HG02798 (cell line): ENCODE results near the gene S100A4.
A peak's percentile ranks its signal among the peaks of the same experiment; 100 is the strongest.
"Not testable (repeated sequence)": the region's sequence is repeated elsewhere in the genome, so short reads cannot be mapped to it uniquely, and the experiment has no call there.

Experiments
- ATAC-seq: cut with Tn5 transposase; IDR thresholded peaks from one replicate; pipeline ENCODE4 v1.9.1; 2021; ENCODE audit warnings: mild to moderate bottlenecking; ENCODE audit not compliant: unreplicated experiment, poor library complexity

S100A4 gene

DNA sequence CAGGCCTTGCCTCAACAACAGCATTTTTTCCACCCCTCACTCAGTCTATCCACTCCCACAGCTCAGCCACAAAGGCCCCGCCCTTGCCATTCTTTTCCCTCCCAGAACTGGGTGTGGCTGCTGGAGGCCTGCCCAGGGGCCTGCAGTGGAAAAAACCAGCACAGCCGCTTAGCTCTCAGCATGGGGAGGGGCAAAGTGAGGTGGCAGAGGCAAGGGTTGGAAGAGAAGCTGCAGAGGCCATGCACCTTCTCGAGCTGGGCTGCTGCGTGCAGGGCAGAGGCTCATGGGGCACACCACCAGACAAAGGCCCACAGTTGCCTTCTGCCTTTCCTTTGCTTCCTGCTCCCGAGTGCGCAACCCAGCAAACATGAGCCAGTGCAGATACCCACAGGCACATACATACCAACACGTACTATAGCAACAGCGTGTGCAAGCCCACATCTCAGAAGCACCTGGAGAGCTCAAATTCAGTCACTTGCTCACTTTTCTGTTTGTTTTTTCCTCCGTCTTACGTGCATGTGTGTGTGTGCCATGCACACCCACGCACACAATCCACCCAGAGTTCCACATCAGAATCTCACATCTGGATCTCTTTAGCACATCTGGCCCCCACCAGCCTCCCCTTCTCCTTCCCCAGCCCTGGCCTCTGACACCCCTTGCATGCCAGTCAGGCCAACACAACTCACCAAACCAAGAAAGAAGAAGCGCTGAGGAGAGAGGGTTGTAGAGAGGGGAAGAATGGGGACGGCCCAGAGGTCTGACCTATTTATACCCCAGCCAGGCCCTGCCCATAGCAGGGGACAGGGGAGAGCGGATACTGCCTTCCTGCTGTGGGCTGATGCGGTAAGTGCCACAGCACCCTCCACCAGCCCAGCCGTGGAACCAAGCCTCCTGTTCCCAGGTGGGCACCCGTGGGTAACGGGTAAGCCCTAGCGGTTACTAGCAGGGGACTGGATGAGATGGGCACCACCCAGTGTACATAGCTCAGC lies at the start of gene S100A4:
TSS of gene S100A4 (minus strand) at position 740 of the 989 bp plus-strand sequence. CDS start 1,012 bp downstream, outside the sequence.
- ATAC-seq, result peak; percentile 57

DNA sequence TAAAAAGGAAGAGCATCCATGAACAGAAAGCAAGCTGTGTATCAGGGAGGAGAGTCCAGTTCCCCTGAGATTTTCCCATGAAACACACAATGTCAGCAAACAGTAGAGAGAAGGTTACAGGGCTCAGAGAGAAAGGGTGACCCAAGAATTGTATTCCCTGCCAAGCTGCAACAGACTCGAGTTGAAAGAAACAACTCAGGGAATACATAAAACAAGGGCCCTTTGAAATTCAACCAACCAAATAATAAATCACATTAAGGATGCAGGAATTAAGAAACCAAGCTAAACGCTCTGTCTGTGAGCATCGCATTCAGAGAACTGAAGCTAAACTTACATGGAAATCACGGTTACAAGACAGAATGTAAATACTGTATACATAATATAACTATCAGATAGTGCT lies 47.1 kb upstream of the S100A4 start:
- no peak for ATAC-seq

DNA sequence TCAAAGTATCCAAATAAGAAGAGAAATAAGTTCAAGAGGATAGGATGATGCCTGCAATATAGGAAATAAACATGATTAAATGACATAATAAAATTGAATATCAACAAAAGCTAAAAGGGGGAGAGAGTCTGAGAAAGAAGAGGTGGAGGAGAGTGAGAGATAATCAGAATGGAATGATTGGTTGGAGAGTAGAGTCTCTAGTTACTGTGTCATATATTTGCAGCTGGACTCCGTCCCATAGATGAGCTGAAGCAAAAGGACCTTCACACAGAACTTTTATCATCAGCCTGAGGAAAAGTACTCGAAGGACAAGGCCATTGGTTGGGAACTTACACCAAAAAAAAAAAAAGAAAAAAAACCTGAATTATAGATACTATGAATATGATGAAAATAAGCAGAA lies 42.9 kb upstream of the S100A4 start:
- no peak for ATAC-seq

DNA sequence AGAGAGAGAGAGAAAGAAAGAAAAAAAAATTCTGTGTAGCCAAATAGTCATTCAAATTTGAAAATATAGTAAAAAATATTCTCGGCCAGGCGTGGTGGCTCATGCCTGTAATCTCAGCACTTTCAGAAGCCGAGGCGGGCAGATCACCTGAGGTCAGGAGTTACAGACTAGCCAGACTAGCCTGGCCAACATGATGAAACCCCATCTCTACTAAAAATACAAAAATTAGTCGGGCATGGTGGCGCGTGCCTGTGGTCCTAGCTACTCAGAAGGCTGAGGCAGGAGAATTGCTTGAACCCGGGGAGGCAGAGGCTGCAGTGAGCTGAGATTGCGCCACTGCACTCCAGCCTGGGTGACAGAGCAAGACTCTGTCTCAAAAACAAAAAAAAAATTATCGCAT lies 42.4 kb upstream of the S100A4 start:
- not testable (repeated sequence) for ATAC-seq

DNA sequence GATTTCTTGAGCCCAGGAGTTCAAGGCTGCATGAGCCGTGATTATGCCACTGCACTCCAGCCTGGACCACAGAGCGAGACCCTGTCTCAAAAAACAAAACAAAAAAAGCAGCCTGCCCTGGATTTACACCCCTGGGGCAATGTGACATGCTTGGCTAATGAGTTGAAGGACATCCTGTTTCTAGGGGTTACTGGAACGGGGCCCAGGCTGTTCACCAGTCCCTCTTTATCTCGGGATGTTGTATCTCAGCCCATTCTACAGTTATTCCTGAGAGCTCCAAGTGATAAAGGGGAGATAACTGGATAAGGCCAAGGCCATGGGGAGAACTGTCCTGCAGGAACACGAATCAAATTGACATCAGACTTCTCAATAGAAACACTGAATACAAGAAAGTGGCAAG lies 41.7 kb upstream of the S100A4 start:
- ATAC-seq, result no peak

DNA sequence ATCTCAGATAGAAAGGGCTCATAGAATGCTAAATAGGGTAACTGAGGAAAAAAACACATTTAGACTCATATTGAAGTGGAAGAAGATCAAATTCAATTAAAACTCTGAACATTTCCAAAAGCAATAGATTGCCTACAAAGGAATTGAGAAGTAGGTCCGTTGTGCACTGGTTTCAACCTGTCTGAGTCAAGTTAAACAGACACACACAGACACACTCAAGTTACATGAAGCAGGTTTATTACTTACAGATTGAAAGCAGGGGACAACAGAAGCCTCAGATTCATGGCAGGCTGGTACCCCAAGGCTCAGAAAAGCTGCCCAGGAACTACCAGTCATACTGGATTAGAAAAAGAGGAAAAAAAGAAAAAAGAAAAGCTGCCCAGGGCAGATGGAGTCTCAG lies 40.7 kb upstream of the S100A4 start:
- ATAC-seq, result no peak

DNA sequence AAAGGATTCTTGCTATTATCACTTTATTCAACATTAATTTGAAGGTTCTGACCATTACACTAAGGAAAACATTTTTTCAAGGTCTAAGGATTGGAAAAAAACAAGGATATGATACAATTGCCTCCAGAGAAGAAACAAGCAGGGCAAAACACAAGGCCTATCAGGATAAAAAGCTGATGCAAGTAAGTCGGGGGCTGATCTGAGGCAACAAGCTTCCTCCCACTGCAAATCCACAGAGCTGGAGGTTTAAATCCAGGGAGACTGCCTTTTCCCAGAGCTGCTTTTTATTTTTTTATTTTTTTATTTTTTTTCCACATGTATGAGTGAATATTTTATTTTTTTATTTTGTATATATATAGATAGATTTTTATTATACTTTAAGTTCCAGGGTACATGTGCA lies 39.4 kb upstream of the S100A4 start:
- no peak for ATAC-seq

DNA sequence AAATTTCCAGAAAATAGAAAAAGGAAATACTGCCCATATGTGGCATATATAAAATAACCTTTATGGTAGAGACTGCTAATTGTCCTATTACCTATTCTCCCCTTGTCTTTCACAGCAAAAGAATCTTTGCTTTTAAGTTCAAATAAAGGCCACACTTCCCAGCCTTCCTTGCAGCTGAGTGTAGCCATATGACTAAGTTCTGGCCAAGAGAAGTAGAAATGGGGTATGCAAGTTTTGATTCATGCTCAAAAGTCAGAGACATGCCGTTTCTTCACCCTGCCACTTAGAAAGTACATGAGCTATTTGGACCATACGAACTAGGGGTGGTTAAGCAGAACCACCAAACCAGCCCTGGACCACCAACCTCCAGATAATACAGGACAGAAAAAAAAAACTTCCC lies 38.4 kb upstream of the S100A4 start:
- ATAC-seq, result no peak

DNA sequence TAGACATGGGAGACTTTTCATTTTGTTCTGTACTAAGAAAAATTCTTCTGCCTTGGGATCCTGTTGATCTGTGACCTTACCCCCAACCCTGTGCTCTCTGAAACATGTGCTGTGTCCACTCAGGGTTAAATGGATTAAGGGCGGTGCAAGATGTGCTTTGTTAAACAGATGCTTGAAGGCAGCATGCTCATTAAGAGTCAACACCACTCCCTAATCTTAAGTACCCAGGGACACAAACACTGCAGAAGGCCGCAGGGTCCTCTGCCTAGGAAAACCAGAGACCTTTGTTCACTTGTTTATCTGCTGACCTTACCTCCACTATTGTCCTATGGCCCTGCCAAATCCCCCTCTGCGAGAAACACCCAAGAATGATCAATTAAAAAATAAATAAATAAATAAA lies 37.9 kb upstream of the S100A4 start:
- not testable (repeated sequence) for ATAC-seq

DNA sequence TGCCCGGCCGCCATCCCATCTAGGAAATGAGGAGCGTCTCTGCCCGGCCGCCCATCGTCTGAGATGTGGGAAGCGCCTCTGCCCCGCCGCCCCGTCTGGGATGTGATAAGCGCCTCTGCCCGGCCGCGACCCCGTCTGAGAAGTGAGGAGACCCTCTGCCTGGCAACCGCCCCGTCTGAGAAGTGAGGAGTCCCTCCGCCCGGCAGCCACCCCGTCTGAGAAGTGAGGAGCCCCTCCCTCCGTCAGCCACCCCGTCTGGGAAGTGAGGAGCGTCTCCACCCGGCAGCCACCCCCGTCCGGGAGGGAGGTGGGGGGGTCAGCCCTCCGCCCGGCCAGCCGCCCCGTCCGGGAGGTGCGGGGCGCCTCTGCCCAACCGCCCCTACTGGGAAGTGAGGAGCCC lies 37.2 kb upstream of the S100A4 start:
- not testable (repeated sequence) for ATAC-seq

DNA sequence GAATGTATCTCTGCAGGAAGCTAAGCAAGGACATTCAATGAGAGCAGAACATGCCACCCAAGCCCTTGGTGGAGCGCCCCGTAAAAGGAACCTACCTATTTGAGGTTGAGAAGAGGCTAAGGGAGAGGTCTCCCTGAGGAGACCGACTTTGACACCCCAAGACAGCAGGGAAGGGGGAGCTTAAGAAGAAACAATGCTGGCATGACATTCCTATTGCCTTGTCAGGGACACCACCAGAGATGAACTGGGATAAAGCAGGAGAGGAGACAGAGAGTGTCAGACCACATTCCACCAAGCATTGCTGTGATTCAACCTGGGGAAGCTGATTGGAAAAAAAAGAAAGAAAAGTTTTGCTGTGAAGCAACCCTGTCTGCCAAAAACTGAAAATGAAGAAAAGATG lies 33.3 kb upstream of the S100A4 start:
- no peak for ATAC-seq

DNA sequence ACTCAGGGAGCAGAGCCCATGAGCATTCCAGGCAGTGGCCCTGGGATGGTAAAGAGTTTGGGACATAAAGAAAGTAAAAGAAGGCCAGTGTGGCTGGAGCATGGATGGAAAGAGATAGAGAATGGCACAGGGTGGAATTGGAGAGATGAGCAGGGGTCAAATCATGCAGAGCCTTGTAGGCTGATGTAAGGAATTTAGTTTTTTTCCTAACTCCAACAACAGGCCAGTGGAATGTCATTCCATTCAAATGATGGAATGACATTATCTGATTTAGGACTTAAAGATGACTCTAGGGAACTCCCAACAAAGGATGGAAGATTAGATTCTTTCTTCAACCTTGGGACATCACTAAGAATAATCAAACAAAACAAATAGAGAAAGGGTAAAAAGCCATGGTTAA lies 32.9 kb upstream of the S100A4 start:
- no peak for ATAC-seq

DNA sequence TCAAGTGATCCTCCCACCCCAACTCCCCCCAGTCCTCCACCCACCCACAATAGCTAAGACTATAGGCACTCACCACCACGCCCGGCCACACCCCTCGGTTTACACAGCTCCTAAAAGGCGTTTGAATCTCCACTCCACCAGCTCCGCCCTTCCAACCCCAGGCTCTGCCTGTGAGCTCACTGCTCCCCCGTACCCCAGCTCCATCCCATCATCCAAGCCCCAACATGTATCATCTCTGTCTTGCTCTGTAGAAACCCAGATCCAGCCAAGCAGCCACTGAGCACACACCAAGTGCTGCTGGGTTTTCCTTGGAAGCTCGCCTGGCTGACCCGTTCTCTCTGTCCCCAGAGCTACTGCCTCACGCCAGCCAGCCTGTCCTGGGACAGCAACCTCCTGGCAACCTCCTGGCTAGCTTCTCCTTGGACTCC lies 32.0 kb upstream of the S100A4 start:
- ATAC-seq, result no peak

DNA sequence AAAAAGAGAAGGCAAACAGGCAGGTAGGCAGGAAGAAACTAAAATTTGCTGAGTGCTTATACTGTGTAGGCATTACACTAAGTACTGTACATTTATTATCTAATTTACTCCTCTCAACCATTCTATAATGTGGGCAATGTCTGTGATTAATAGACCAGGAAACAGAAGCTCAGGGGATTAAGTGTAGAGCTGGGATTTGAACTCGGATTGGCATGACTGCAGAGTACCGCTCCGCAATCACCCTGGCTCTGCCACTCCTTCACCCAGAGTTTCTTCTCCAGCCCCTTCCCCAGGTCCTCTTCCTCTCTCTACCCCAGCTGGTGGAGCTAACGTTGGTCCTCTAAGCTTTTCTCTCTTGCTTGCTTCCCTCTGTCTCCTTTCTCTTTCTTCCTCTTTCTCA lies 31.5 kb upstream of the S100A4 start:
- ATAC-seq, result no peak

DNA sequence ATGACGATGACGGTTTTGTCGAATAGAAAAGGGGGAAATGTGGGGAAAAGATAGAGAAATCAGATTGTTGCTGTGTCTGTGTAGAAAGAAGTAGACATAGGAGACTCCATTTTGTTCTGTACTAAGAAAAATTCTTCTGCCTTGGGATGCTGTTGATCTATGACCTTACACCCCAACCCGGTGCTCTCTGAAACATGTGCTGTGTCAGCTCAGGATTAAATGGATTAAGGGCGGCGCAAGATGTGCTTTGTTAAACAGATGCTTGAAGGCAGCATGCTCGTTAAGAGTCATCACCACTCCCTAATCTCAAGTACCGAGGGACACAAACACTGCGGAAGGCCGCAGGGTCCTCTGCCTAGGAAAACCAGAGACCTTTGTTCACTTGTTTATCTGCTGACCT lies 29.9 kb upstream of the S100A4 start:
- ATAC-seq, result not testable (repeated sequence)

DNA sequence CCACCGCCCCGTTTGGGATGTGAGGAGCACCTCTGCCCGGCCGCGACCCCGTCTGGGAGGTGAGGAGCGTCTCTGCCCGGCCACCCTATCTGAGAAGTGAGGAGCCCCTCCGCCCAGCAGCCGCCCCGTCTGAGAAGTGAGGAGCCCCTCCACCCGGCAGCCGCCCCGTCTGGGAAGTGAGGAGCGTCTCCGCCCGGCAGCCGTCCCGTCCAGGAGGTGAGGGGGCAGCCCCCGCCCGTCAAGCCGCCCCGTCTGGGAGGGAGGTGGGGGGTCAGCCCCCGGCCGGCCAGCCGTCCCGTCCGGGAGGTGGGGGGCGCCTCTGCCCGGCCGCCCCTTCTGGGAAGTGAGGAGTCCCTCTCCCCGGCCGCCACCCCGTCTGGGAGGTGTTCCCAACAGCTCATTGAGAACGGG lies 29.5 kb upstream of the S100A4 start:
- not testable (repeated sequence) for ATAC-seq

DNA sequence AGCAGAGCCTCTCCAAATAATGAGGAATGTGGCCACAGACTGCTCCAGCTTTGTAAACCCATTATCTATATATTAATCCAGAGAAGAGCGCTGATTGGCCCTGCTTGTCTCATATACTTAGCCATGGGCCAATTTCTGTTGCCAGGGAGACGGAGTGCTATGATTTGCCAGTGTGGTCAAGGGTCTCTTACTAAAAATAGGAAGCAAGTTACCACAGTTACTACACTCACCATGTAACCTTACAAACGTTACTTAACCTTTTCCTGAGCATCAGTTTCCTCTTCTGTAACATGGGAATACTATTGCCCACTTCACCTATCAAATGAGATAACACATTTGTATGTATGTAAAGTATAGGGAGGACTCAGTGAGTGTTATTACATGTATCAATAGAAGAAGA lies 27.7 kb upstream of the S100A4 start:
- ATAC-seq, result no peak

DNA sequence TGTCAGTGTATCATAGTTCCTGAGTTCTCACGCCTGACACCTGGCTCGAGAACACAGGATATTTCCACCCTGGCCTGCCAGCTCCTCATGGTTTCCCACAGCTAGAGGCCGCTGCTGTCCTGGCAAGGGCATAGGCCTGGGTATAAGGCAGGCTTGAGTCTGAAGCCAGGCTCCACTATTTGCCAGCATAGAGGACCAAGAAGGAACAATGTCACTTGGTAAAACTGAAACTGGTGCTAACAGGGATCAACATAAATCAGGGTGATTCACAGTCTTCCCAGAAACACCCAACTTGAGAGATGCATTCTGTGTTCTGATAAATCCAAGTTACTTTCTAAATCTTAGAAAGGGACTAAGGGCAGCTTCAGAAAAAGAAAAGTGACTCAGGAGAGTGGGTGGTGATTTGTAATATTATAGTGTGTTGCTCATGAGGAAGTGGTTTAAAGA lies 27.0 kb upstream of the S100A4 start:
- peak; percentile 74 for ATAC-seq

DNA sequence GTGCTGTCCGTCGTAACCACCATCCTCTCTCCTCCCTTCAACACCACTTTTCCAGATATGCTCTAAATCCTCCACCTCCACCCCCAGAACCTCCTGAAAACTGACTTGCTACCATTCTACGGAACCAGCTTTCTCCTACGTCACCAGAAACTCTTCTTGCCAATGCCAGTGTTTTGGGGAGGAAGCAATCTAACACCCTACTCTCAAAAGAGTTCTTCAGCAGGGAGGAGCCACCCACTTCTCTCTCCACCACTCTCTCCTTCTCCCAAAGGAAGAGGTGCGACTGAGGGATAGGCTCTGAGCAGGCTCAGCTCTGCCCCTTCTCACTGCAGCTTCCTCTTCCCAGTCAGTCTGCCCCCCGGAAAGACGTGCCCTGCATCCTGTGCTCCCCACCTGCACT lies 26.1 kb upstream of the S100A4 start:
- no peak for ATAC-seq

DNA sequence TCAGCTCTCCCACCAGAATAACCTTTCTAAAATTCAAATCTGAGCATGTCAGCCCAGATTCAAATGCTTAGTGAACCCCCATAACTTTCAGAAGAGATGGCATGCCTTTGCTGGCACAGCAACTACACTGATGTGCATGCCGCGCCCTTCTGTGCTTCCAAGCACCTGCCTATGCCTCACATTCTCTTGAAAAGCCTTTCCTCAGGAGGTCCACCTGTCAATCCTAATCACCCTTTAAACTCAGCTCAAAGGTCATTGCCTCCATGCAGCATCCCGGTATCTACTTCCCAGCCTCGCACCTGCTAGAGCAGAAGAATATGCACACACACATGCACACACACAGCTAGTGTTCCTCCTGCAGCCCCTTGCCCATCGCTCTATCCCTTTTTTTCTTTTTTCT lies 25.3 kb upstream of the S100A4 start:
- ATAC-seq, result no peak

DNA sequence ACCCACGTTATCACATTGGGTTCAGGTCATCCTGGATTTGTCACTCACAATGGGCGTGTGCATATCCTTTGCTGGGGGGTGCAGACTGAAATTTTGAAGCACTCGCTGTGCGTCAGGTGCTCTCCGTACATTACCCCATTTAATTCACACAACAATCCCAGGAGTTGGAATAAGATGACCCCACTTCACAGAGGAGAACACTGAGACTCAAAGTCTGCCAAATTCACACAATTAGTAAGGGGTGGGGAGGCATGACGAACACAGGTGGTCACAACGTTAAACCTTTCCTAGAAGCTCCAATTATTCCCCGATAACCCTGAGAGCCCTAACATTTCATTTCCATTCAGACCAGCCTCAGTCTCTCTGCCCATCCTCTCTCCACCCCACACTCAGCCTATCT lies 23.9 kb upstream of the S100A4 start:
- ATAC-seq, result no peak
